ENCODE results near the gene EIF4G3.

Gene EIF4G3

DNA sequence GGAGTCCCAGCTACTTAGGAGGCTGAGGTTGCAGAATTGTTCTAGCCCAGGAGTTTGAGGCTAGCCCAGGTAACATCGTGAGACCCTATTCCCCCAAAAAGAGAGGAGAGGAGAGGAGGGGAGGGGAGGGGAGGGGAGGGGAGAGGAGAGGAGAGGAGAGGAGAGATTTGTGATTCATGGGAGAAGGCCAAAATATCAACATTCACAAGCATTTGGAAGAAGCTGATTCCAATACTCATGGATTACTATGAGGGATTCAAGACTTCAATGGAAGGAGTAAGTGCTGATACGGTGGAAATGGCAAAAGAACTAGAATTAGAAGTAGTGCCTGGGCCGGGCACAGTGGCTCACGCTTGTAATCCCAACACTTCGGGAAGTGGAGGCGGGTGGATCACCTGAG is 187.8 kb downstream of the EIF4G3 start:
- DNase-seq (ENCODE audit: low spot score): no peak

DNA sequence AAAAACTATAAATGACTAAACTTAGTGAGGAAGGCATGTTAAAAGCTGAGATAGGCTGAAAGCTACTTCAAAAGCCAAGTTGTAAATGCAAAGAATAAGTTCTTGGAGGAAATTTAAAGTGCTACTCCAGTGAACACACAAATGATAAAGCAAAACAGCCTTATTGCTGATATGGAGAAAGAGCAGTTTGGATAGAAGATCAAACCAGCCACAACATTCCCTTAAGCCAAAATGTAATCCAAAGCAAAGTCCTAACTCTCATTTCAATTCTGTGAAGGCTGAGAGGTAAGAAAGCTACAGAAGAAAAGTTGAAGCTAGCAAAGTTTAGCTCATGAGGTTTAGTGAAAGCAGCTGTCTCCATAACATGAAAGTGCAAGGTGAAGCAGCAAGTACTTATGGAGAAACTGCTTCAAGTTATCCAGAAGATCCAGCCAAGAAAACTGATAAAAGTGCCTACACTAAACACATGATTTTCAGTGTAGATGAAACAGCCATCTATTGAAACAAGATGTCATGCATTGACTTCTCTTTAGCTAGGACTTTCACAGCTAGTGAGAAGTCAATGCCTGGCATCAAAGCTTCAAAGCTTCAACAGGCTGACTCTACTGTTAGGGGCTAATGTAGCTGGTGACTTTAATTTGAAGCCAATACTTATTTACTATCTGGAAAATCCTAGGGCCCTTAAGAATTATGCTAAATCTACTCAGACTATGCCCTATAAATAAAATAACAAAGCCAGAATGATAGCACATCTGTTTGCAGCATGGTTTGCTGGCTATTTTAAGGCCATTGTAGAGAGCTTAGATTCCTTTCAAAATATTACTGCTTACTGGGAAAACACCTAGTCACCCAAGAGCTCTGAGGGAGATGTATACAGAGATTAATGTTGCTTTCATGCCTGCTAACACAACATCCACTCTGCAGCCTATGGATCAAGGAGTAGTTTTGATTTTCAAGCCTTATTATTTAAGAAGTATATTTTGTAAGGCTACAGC is 188.6 kb downstream of the EIF4G3 start:
- no peak for DNase-seq (ENCODE audit: low spot score)

DNA sequence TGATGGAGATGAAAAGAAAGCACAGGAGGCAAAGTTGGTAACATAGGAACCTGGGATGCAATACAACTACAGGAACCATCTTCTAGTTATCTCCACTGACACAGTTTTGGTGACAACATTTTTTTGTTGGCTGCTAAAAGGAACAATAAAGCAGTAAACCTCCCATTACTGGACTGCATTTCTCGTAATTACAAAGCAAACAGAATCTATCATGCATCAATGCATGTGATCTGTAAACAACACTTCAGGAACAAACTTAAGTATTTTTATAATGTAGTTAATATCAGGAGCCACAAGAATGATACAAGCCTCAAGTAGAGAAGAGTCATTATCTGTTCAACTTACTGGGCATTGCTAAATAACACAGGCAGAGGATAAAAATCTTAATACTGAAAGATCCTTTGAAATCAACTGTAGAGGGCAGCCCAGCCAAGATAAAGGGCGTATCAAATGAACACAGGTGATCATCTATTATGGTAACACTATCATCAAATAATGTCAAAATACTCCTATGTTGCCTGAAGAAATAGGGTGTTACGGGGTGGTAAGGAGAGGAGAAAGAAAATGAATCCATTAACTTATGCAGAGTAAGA is 193.3 kb downstream of the EIF4G3 start:
- no peak for DNase-seq (ENCODE audit: low spot score)

DNA sequence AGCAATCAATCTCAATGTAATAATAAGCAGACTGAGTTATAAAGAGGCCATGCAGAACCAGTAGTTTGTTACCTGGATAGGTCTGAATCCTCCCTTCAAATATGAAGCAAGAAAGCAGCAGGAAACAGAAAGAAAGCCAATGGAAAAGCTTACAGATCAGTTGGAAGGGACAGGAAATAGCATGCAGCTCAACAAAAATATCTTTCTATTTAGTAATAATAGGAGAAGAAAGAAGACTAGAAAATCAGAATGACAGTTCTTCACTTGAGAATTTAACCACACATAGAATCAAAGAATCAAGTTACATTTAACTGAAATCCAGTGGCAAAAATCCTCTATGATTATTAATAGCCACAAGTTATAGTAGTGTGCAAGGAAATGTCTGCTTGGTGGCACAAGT is 194.4 kb downstream of the EIF4G3 start:
- DNase-seq (ENCODE audit: low spot score): no peak

DNA sequence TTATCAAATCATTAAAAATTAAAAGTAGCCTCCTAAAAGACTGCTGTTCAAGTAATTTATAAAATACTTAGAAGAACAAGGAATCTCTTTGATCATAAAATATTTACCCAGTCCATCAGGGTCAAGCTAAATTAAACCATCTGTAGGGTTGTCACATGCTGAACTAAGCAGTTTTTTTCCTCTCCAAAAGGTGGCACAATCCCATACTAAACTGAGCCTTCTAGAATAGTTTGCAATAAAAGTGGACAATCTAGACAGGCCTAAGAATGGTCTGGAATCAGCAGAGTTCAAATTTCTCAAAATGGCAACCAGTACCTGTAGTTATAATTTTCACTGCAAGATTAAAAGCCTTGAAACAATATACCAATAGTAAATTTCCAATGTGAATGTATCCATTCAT is 194.8 kb downstream of the EIF4G3 start:
- peak; percentile 48 for DNase-seq (ENCODE audit: low spot score)

DNA sequence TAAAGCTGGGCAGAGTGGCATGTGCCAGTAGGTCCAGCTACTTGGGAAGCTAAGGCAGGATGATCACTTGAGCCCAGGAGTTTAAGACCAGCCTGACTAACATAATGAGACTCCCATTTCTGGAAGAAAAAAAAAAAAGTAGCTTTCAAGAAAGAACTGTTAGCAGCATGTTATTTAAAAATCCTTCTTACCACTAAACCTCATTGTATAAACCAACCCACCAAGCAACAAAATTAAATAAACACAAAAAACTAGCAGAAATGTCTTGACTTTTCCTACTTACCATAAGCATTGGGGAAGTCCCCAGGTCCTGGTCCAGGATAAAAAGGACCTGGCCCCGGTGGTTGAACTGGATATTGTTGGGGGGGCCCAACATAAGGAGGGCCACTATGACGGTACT is 196.6 kb downstream of the EIF4G3 start:
- no peak for DNase-seq (ENCODE audit: low spot score)

DNA sequence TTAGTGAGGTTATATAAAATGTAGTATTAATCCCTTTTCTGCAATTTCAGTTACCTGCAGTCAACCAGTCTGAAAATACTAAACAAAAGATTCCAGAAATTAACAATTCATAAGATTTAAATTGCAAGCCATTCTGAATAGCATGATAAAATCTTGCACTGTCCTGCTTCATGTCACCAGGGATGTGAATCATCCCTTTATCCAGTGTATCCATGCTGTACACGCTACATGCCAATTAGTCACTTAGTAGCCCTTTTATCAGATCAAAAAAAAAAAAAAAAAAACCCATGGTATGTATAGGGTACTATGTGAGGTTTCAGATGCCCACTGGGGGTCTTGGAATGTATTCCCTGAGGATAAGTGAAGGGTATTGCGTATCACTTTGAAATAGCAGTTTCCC is 198.3 kb downstream of the EIF4G3 start:
- no peak for DNase-seq (ENCODE audit: low spot score)

DNA sequence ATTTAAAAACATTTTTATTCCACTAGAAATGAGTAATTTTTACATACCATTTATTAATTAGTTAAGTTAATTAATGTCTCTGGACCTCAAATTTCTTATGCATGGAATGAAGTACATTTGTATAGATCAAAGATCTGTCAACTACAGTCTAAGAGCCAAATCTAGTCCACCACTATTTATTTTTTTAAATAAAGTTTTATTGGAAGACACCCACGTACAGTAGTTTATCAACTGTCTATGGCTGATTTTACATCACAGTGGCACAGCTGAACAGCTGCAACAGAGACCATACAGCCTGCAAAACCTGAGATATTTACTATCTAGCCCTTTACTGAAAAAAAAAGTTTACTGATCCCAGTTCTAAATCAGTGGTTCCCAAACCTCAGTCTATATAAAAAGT is 201.0 kb downstream of the EIF4G3 start:
- no peak for DNase-seq (ENCODE audit: low spot score)

DNA sequence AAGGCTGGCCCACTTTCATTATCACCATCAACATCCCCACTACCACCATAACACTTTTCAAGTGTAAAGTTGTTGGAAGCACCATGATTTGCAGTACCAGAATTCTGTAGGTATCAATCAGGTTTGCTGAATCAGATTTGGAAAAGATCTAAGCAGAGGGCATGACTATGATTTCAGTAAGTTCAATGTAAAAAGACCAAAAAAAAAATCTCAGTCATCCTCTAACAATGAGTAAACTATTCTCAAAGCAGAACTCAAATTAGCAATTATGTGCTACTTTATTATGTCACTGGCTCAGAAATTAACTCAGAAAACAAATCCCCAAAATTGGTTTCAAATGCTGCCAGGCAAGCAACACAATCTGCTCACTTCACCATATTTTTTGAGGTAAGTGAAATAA is 201.7 kb downstream of the EIF4G3 start:
- DNase-seq (ENCODE audit: low spot score): no peak

DNA sequence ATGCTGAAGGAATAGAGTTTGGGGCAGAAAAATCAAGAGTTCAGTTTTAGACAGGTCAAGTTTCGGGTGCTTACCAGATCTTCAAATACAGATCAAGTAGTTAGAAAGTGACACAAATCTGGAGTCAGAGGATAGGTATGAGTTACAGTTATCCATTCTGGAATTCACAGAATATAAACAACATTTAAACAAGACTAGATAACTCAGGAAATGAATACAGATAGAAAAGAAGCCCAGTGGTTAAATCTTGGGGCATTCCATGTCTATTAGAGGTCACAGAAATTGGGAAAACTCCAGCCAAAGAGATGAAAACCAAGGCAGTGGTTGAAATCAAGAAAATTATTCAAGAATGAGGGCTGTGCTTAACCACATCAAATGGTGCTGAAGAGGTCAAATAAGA is 202.6 kb downstream of the EIF4G3 start:
- DNase-seq (ENCODE audit: low spot score): no peak

DNA sequence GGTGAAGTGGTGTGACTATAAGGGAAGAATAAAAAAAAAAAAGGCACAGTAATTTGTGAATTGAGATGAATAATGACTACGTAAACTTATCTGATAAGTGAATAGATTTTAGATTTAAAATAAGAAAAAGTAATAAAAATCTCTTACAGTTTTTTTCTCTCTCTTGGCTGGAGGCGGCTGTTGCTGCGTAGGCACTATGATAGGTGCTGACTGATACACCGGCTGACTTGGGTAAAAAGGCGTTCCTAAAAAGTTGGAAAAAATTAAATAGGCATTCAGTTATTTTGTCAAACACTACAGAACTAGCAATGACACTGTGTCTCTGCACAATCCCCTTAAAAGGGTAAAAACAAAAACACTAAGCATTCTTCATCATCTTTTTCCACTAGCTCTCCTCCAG is 203.8 kb downstream of the EIF4G3 start:
- DNase-seq (ENCODE audit: low spot score): no peak

DNA sequence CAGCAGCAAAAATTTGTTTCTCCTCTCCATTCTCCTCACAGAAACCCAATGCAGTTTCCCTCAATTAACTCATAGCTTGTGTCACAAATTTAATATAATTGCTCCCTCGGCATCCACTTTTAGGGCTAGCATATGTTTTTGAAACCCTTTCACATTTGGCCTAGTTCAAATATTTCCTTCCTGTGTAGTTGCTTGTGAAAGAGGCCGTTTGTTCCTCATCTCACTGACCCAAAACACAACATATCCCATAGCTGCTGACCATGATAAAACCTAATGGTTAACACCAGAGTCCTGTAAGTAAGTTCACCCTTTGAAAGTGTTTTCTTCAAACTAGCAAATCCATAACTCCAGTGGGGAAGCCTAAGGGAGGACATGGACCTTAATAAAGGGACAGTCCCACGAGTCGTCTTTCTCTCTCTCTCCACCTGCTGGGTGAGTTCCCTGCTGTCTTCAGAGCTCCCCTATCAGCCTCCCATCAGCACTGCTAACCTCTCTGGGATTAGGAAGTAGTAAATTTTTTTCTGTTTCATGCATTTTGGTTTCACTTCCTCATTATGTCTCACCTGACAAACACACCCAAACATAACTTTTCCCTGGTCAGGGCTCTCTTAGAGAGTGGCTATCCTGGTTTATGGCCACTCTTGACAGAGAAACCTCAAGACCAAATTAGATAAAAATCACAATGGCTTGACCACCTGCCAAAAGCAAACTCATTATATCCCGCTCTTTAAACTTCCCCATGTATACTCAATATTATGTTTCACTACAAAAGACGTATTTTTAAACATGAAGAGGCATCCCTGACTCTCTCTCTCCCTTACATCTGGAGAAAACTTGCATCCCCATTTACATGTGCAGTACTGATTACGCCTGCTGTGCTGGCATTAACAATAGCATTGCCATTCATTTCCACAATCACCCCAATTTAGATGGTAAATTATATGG is 211.9 kb downstream of the EIF4G3 start:
- DNase-seq (ENCODE audit: low spot score): no peak

DNA sequence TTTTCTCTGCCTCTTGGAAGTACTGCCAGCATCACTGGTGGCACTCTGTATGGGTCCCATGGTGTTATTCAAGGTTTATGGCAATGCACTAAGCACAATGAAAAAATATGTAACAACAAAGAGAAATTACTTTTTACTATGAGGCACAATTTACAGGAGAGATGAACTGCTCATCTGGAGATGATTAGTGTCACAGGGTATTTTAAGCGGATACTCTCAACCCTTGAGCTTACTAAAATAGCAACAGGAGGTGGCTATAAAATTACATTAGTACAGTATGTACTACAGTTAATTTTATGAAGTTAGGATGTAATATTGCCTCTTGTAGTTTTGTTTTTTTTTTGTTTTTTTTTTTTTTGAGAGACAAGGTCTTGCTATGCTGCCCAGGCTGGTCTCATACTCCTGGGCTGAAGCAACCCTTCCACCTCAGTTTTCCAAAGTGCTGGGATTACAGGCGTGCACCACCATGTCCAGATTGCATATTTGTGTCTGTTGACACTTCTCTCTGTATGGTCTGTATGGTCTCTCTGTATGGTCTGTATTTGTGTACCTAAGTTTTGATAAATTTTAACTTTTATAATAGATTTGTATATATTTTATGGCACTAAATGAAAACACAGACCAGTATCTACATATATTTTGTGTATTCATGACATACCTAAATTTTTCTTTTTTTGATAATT is 214.0 kb downstream of the EIF4G3 start:
- DNase-seq (ENCODE audit: low spot score): no peak

DNA sequence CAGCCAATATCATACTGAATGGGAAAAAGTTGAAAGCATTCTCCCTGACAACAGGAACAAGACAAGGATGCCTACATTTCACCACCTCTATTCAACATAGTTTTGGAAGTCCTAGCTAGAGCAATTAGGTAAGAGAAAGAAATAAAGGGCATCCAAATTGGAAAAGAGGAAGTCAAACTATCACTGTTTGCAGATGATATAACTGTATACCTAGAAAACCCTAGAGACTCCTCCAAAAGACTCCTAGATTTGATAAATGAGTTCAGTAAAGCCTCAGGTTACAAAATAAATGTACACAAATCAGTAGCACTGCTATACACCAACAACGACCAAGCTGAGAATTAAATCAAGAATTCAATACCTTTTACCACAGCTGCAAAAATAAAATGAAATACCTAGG is 218.3 kb downstream of the EIF4G3 start:
- no peak for DNase-seq (ENCODE audit: low spot score)

DNA sequence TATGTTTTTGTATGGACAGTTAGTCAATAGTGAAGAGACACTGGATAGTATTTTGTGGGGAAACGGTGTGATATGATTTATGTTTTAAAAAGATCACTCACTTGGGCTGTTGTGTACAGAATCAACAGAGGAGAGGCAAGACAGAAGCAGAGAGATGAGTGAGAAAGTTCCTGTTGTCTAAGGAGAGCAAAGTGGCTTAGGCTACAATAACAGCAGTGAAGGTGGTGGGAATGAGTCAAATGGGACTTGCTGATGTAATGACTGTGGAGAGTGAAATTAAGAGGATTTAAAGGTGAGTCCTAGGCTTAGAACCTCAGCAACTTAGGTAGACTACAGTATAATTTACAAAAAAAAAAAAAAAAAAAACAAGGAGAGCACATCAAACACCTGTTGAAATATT is 220.4 kb downstream of the EIF4G3 start:
- DNase-seq (ENCODE audit: low spot score): no peak

DNA sequence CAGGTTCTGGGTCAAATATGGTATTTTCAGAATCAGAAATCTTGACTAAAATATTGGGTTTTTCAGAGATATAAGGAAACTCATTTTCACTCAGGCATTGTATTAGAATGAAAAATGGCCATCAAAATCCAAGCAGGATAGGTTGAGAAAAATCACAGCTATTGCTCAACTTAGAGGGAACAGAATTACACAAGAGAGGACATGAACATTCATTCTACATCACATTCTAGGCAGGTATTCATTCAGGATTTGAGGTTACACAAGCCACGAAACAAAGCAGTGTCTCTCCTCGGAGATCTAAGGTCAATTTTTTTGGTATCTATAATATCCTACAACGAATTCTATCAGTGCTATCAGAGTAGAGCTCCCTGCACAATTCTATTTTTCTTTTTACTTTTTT is 226.0 kb downstream of the EIF4G3 start:
- no peak for DNase-seq (ENCODE audit: low spot score)

DNA sequence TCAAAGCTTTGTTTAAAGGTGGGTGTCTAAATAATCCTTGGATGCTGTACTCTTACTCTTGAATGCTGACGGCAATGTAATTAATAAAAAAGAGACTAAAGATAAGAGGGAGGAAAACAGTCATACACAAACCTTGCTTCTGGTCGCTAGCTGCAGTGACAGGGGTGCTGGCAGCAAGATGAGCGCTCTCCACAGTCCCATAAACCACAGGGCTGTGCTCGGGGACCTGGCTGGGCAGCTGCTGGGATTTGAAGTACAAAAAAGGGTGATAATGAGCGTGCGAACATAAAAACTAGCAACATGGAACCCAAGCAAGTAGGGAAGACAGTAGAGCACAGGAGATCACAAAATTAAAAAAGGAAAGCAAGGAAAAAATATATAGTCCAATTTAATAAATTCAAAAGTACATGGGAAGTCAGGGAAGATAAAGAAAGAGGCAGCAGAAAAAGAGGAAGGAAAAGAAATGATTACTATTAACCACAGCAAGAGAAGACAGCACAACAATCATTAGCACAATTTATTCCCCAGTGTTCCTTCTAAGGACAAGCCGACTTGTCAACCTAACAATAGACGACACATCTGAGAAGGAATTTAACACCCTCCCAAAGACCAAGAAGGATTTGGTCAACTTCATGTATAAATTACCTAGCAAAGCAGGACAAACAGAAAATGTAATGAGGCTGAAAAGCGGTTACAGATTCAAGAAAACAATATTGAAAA is 226.7 kb downstream of the EIF4G3 start:
- DNase-seq (ENCODE audit: low spot score): no peak

DNA sequence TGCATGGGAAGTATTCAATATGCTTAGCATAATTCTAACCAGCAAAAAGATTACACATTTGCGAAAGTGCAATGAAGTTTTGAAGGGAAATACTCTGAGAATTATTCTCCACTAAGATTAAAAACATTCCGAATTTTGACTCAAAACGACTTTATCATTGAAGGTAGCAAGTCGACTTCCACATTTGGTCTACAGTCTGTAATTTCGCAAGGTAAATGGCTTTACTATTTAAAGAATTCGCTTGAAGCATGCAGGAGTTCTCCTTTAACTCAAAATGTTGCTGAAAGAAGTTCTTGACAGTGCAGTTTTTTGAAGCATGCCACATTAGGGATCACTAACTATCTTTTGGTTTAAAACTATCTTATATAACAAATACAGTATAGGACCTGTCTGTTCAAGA is 228.6 kb downstream of the EIF4G3 start:
- DNase-seq (ENCODE audit: low spot score): no peak

DNA sequence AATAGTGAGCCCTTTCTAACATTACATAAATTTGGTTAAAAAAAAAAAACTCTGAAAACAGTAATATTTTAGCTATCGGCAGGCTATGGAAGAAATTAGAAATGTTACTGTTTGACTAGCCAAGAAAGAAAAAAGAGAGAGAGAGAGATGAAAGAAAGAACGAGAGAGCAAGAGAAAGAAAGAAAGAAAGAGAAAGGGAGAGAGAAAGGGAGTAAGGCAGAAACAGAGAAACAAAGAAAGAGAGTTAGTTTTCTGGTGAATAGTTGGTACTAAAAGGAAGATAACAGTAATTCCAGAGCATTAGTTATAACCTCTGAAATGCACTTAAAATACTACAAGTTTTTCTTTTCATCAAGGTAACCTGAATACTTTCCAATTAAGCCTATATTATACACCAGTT is 229.3 kb downstream of the EIF4G3 start:
- DNase-seq (ENCODE audit: low spot score): no peak

DNA sequence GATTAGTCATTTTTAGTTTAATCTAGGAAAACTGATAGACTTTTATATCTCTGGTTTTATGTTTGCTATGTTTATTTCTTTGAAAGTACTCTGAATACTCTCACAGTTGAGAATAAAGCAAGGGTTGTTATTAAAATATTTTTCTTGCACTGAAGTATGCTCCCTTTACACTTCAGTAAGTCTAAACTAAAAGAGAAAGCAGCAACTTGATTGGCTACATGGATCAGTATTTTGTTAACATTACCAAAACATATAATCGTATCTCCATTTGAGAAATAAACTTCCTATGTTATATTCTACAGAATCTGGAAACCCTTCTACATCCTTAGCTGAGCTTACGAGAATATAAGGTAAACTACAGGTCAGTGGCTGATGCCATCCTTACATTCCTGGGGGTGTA is 240.1 kb downstream of the EIF4G3 start:
- DNase-seq (ENCODE audit: low spot score): no peak

DNA sequence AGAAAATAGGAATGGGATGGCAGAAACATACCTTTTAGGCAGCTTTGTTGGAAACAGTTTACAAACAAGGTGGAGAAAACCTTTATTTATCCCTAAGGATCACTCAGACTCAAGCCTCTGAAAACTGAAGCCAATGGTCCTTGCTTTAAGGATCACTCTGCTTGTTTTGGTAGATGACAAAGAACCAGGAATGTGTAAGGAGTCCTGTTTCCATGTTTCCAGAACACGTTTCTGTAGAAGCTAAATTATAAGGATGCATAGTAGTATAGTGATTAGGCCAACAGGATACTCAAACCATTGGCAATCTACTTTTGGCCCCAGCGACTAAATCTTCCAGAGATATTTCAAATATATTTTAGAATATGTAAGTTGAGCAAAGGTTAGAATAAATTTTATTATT is 240.5 kb downstream of the EIF4G3 start:
- DNase-seq (ENCODE audit: low spot score): no peak

All from cerebellar cortex (tissue), 1 donor.